ENCODE measurements around the gene VSIR.

Gene VSIR

DNA sequence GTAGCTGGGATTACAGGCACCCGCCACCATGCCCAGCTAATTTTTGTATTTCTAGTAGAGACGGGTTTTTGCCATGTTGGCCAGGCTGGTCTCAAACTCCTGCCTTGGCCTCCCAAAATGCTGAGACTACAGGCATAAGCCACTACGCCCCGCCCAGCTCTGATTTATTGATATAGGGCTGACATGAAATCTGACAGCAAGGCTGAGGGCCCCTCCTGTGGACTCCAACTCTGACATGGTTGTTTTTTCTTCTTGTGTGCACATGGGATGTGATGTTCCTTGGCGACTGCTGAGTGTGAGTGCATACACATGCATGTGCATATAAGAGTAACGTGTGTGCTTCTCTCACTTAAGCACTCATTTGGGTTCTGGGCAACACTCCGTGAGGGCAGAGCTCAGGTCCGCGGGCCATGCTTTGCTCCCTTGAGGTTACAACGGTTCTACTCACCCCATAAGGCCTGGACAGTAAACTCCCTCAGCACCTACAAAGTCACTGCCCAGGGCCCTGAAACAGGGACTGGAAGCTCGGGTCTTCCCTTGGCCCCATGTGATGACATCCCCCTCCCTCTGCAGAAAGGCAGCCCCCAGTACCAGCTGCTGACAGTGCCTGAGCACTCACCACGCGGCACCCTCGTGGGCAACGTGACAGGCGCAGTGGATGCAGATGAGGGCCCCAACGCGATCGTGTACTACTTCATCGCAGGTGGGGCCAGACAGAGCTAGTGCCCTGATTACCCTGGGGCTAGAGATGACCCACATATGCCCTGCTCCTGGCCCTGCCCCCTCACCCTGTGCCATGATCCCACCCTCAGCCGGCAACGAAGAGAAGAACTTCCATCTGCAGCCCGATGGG lies 33.6 kb upstream of the VSIR start:
- DNase-seq (ENCODE audit: low read depth in 3 of 3) = no peak

DNA sequence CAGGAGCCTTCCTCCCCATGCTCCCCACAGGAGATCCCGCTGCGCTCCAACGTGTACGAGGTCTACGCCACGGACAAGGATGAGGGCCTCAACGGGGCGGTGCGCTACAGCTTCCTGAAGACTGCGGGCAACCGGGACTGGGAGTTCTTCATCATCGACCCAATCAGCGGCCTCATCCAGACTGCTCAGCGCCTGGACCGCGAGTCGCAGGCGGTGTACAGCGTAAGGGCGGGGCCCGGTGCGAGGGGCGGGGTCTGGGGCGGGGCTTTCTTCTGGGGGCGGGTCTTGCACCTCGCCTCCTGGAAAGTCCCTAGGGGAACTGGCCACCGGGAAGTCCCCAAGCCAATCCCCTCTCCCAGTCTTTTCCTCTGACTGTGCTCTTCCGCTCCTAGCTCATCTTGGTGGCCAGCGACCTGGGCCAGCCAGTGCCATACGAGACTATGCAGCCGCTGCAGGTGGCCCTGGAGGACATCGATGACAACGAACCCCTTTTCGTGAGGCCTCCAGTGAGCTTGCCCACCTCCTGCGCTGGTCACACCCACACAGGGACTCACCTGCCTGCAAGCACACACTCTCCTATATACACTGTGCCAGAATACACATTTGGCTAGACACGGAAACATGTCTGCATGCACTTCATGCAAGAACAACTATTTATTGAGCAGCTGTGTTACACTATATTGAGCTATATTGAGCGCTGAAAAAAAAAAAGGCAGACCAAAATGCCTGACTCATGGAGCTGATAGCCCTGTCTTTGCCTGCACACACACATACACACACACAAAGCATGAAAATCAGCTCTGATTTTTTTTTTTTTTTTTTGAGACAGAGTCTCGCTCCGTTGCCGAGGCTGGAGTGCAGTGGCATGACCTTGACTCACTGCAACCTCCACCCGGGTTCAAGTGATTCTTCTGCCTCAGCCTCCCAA lies 32.7 kb upstream of the VSIR start:
- DNase-seq (ENCODE audit: low read depth in 3 of 3) = no peak

DNA sequence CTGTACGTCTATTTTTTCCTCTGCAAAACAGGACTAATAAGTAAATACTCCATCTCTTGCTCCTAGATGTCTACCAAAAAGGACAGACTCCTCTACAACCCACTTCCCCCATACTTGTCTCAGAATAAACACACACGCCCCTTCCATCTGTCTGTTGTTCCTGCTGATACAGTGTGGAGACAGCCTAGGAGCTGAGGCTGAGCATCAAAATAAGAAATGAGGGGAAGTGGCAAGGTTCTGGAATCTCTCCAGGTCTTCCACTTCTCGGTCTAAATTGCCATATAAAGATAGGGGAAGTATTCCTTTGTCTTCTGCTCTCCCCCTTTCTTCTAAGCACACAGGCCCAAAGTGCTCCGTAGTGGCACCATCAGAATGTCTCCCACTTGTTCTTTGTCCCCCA lies 30.8 kb upstream of the VSIR start:
- no peak for DNase-seq (ENCODE audit: low read depth in 3 of 3)

DNA sequence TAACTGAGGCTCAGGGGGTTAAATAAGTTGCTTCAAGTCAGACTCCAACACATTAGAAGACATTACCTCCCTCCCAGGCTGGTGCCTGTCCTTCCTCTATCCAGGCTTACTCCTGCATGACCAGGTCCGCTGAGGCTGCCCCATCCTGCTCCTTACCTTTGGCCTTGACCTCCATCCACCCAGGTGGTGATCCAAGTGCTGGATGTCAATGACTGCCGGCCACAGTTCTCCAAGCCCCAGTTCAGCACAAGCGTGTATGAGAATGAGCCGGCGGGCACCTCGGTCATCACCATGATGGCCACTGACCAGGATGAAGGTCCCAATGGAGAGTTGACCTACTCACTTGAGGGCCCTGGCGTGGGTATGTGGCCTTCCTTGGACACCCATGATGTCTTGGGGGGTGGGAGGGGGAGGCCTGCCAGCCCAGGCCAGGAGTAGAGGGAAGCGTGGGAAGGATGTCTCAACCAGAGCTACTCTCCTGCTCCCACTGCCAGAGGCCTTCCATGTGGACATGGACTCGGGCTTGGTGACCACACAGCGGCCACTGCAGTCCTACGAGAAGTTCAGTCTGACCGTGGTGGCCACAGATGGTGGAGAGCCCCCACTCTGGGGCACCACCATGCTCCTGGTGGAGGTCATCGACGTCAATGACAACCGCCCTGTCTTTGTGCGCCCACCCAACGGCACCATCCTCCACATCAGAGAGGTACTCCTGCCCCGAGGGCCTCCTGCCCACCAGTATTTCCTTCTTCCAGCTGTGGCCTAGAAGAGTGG lies 29.6 kb upstream of the VSIR start:
- DNase-seq (ENCODE audit: low read depth in 3 of 3) = no peak

DNA sequence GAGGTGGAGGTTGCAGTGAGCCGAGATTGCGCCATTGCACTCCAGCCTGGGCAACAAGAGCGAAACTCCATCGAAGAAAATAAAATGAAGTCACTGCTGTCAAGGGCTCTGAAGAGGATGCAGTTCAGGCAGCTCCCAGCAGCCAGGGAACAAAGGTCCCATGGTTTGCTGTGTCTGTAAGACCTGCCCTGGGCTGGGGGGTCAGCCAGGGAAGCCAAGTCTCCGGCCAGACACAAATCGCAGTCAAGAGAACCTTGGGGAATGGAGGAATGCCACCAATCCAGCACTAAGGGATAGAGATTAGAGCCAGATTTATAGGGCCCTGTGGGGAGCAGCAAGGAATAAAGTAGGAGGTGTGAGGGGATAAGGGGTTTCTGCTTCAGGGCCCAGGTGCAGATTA lies 28.9 kb upstream of the VSIR start:
- no peak for DNase-seq (ENCODE audit: low read depth in 3 of 3)

DNA sequence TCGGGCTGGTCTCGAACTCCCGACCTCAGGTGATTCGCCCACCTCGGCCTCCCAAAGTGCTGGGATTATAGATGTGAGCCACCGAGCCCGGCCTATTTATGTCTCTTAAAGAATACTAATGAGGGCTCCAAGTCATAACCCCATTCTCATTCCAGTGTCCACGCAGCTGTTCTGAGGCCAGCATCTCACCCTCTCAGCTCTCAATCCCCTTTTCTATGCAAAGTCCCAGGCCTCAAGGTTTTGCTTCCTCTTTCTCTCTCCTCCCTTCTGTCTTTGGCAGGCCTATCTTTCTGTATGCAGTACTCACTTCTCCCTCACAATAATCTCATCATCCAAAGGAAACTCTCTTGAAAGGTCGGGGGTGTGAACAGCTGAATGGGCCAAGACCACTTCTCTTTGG lies 28.0 kb upstream of the VSIR start:
- DNase-seq (ENCODE audit: low read depth in 3 of 3) = no peak

DNA sequence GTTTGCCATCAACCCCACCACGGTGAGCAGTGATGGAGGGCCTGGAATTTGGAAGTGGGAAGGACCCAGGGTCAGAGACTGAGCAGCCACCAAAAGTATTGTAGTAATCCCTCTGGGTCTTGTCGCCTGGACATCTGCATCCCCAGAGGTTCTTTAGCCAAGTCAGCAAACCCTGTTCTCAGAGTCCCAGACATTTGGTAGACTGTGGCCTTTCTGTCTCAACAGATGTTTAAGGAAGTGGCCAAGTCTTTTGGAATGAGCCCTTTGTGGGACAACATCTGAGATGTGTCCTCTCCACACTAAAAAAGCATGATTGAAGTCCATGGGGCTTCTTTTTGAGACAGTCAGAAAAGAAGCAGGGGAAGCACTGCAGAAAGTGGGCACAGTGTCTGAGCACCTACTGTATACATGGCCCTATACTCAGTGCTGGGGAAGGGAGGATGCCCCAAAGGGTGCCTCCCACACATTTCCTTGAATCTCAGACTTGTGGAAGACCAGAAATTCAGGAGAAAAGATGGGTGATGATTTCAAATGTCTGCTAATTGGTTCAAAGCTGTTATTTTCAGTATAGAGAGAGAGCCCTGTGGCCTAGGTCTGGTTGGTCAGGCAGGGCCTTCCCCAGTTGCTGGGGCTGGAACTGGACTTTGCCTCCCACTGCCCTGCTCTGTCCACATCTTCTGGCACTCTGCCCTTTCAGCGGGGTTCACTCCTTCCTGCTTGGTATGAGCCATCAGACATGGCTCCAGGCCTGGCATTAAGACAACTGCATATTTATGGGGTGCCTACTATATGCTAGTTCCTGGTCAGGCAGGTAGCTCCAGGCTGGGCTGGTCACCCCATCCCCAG lies 26.5 kb upstream of the VSIR start:
- DNase-seq (ENCODE audit: low read depth in 3 of 3) = no peak

DNA sequence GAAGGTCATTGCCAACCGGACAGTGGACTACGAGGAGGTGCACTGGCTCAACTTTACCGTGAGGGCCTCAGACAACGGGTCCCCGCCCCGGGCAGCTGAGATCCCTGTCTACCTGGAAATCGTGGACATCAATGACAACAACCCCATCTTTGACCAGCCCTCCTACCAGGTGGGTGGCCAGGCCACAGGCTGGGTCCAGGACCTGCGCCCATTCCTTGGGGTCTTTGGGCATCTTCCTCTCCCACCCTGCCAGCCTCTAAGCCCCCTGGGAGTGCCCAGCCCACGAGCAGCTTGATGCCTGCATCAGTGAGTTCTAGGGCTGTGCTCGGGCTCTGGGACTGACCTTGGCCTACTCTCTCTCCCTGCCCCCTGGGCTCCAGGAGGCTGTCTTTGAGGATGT lies 25.8 kb upstream of the VSIR start:
- DNase-seq (ENCODE audit: low read depth in 3 of 3) = no peak

DNA sequence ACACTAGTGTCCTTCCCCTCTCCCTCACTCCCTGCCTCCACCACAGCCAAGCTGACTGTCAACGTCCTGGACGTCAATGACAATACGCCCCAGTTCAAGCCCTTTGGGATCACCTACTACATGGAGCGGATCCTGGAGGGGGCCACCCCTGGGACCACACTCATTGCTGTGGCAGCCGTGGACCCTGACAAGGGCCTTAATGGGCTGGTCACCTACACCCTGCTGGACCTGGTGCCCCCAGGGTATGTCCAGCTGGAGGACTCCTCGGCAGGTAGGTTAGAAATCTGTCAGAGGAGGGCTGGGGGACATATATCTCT lies 24.9 kb upstream of the VSIR start:
- no peak for DNase-seq (ENCODE audit: low read depth in 3 of 3)

DNA sequence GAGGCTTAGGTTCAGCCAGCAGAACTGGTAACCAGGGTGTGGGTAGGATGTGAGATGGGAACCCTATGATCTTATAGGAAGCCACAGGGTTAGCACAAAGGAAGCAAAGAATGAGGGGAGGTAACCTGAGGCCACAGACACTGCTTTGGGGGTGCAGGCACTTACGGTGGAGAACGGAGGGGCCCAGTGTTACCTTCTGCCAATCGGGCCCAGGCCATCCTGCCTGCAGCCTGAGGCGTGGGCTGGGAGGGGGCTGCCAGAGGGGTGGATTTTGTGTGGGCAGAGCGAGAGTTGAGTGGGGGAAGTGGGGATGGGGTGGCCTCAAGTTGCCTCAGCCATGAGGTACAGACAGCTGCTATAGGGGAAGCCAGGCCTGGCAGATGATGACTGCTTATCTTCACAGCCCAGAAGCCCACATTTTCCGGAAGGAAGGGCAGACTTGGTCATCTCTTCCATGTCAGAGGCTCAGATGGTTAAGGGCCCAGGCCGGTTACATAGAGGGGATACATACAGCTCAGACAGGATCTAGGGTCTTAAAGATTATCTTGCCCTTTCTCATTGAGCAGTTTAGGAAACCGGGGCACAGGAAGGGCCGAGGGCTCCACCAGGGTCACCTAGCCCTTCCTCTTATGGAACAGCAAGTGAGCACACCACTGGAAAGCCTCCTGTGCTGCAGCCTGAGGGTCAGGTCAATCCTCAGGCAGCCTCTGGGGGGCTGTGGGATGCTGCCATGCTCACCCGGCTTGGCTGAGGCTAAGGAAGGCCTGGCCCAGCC lies 24.4 kb upstream of the VSIR start:
- no peak for DNase-seq (ENCODE audit: low read depth in 3 of 3)

DNA sequence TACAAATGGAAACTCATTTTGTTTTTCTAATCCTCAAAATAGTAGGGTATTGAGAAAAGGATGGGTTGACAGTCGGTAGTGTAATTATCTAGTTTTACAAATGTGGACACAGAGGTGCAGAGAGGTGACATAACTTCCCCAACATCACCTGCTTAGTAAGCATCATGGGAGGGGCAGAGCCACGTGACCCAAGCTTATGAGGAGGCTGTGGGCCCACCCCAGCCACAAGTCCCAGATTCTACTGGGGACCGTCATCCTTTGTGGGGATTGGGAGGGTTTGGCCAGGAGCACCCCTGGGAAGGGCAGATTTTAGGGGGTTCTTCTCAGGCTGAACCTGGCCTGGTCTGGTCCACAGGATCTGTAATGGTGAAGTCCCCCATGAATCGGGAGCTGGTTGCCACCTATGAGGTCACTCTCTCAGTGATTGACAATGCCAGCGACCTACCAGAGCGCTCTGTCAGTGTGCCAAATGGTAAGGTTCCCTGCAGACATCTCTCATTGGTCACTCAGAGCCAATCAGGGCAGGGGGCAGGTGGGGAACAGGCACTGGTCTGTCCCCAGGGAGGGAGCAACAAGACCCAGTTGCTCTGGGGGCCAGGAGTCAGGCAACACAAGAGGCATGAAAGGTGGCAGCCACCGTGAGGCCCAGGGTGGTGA lies 23.6 kb upstream of the VSIR start:
- DNase-seq (ENCODE audit: low read depth in 3 of 3) = no peak

DNA sequence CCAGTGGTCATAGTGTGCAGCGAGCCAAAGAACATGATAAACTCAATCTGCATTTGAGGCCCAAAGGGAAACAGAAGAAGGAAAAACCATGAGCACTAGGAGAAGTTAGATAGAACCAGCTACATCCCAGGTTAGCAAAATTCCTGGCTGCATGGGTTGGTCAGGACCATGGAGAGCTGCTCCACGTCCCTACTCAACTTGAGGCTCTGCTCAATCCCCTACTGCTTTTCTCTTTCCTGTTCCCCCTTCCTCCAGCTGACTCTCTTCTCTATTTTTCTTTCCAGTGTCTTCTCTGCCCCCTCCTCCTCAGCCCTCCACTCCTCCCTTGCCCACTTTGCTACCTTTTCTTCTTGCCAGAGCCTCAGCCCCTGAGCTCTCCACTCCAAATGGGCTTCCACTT lies 21.9 kb upstream of the VSIR start:
- DNase-seq (ENCODE audit: low read depth in 3 of 3) = no peak

DNA sequence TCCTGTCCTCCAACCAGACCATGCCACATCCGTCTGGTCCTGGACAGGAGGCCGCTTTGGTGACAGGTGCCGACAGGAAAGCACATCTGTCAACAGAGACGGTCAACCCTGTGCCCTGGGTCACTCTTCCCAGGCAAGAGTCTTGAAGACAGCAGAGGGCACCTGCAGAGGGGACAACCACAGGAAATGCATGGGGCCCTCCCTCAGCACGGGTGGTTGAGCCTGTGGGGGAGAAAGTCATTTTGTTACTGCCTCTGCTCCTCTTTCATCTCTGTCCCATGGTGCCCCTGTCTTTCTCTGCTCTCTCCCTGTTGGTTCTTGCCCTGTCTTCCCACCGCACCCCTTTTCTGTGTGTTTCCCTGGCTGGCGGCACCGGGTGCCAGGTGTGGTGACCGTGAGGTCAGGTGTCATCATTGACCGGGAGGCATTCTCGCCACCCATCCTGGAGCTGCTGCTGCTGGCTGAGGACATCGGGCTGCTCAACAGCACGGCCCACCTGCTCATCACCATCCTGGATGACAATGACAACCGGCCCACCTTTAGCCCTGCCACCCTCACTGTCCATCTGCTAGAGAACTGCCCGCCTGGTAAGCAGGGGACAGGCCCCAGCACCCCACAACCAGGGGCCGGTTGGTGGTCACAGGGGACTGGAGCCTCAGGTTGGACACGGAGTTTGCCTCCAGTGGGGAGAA lies 17.6 kb upstream of the VSIR start:
- DNase-seq (ENCODE audit: low read depth in 3 of 3) = no peak

DNA sequence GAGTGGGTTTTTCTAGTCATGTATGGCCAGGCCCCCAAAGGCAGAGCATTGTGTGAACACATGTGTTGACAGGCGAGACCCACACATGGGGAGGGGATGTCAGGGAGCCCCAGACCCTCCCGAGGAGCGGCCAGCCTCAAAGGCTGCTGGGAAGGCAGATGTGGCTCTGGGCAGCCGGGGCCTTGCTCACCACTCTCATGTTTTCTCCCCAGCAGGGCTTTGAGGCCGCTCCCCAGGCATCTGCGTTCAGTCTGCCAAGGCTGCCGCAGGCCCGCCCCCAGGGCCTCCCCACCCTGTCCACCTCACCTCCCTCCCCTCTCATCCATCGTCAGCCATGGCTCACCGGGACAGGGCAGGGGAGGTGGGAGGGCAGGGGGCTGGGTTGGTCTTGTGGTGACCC lies 16.6 kb upstream of the VSIR start:
- DNase-seq (ENCODE audit: low read depth in 3 of 3) = no peak

DNA sequence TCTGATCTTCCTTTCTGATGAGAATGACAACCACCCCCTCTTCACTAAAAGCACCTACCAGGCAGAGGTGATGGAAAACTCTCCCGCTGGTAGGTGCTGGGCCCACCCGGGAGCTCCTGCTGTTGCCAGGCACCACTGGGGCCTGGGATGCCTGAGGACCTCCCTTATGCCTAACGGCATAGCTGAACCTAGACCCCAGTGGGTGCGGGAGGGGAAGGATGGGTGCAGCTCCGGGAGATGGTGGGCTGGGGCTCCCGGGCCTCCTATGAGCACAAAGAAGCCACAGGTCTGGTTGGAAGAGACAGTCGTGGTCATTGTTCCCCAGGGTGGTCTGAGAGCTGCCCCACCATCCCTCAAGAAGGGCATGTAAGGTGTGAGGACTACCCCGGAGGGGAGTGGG lies 15.6 kb upstream of the VSIR start:
- no peak for DNase-seq (ENCODE audit: low read depth in 3 of 3)

DNA sequence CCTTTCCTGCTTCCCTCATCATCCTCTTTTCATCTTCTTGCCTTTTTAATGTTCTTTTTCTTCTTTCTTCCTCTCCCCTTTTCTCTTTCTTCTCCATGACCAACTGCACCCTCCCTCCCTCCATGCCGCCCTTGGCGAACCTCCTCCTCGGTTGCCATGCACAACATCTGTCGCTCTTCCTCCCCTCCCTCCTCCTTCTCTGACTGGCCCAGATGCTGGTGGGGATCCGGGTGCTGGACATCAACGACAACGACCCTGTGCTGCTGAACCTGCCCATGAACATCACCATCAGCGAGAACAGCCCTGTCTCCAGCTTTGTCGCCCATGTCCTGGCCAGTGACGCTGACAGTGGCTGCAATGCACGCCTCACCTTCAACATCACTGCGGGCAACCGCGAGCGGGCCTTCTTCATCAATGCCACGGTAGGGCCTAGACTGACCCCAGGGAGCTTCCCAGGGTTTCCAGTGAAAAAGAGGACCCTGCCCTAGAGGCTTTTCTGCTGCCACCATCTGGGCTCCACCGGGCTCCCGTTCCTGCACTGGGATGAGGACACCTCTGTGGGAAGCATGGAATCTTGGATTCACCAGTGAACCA lies 11.5 kb upstream of the VSIR start:
- DNase-seq (ENCODE audit: low read depth in 3 of 3) = no peak

DNA sequence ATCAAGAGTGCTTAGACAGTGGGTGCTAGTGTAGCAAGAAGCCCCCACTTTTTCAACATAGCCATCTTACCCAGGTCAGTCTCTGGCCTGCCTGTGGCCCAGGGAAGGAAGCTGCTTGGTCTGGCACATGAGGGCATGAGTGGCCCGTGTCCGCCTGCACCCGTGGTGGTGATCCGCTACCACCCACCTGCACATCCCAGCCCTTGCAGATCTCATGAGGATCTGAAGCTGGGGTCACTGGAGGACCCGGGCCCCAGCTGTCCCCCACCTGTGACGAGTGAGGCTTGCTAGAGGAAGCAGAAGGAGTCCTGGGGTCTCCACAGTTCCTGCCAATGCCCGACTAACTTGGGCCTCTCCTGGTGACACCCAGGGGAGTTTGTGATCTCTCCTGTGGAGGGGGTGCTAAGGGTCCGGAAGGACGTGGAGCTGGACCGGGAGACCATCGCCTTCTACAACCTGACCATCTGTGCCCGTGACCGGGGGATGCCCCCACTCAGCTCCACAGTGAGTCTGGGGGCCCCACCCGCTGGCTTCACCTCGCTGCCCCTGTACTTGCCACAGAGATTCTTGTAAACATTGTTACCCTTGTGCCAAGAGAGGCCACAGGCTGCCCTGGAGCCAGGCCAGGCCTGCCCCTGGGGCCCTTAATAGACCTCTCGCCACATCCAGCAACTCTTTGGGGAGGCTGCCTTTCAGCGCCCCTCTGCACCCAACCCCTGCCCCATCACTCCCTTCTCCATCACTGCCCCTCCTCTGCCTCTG lies 10.8 kb upstream of the VSIR start:
- DNase-seq (ENCODE audit: low read depth in 3 of 3) = no peak

DNA sequence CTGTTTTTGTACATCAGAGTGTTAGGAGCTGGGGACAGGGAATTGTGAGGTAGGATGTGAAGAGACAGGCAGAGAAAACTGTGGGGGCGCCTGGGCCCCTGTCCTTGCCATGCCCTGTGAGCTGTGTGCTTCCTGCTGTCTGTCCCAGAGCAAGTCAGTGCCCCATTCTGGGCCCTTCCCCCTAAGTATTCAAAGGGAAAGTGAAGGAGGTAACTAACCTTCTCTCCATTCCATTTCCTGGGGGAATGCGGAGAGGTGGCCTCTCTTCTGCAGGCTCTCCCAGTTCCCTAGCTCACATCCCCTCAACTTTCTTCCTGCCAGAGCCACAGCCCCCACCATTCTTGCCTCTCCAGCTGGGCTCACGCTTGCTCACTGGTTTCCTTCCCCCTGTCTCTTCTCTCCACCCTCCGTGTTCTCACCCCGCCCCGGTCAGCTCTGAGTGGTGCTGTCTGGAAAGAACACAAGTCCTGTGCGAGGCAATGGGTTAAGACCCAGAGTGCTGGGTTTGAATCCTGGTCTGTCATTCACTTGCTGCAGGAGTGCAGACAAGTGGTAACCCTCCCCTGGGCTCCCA lies 9.7 kb upstream of the VSIR start:
- no peak for DNase-seq (ENCODE audit: low read depth in 3 of 3)

All from stimulated activated CD4-positive, alpha-beta T cell treated with anti-CD3 and anti-CD28 coated beads, TNF-alpha, amount 100 ng/mL, for 48 hours (primary cell).